GM18508 (cell line): ENCODE results near the gene FRMPD1.

Experiments used
- ATAC-seq: cut with Tn5 transposase; IDR thresholded peaks from one replicate; pipeline ENCODE4 v1.9.1; 2021; ENCODE audit warnings: moderate number of reproducible peaks; ENCODE audit not compliant: insufficient read depth, unreplicated experiment

FRMPD1 gene

GRCh38 chr9:37625036-37625757 lies 25.6 kb upstream of the FRMPD1 start:
- ATAC-seq, result no peak

- ATAC-seq, result no peak
Measured at GRCh38 chr9:37625758-37626147, 25.0 kb upstream of the FRMPD1 start.

GRCh38 chr9:37626708-37627292 lies 24.0 kb upstream of the FRMPD1 start:
- no peak for ATAC-seq

GRCh38 chr9:37632479-37632878 lies 18.3 kb upstream of the FRMPD1 start:
- no peak for ATAC-seq

GRCh38 chr9:37635808-37636207 lies 14.9 kb upstream of the FRMPD1 start:
- no peak for ATAC-seq

- no peak for ATAC-seq
Measured at GRCh38 chr9:37636511-37637448, 14.0 kb upstream of the FRMPD1 start.

GRCh38 chr9:37639109-37639762 lies 11.5 kb upstream of the FRMPD1 start:
- no peak for ATAC-seq

GRCh38 chr9:37639841-37640240 lies 10.9 kb upstream of the FRMPD1 start:
- ATAC-seq, result no peak

GRCh38 chr9:37640246-37640645 lies 10.5 kb upstream of the FRMPD1 start:
- no peak for ATAC-seq

GRCh38 chr9:37641331-37641730 lies 9.4 kb upstream of the FRMPD1 start:
- no peak for ATAC-seq

GRCh38 chr9:37643214-37643613 lies 7.5 kb upstream of the FRMPD1 start:
- ATAC-seq, result no peak

GRCh38 chr9:37645903-37646506 lies 4.7 kb upstream of the FRMPD1 start:
- no peak for ATAC-seq

- no peak for ATAC-seq
Measured at GRCh38 chr9:37650299-37650872, 368 bp upstream of the FRMPD1 start.

- no peak for ATAC-seq
Measured at GRCh38 chr9:37652261-37652660, 1.5 kb downstream of the FRMPD1 start.

- ATAC-seq, result no peak
Measured at GRCh38 chr9:37653385-37653784, 2.6 kb downstream of the FRMPD1 start.

GRCh38 chr9:37656936-37657335 lies 6.2 kb downstream of the FRMPD1 start:
- ATAC-seq, result no peak

- ATAC-seq, result no peak
Measured at GRCh38 chr9:37660691-37661090, 9.9 kb downstream of the FRMPD1 start.

GRCh38 chr9:37663926-37664325 lies 13.2 kb downstream of the FRMPD1 start:
- no peak for ATAC-seq

GRCh38 chr9:37667706-37668105 lies 17.0 kb downstream of the FRMPD1 start:
- ATAC-seq, result no peak

GRCh38 chr9:37668116-37668601 lies 17.4 kb downstream of the FRMPD1 start:
- ATAC-seq, result no peak
